LHCN-M2 (cell line): ENCODE measurements around the gene HYDIN. TPM values are rescaled to one million over a fixed set of nuclear protein-coding genes. Genes with fewer than 3 reads are reported as not detected.
A peak's percentile ranks its signal among the peaks of the same experiment; 100 is the strongest.

Experiments
- DNase-seq: peaks from one replicate; pipeline ENCODE4 v3.0.0-alpha.2; 2012; ENCODE audit warnings: low read depth
- total RNA-seq: library from RNA; depleted of rRNA; stranded (reverse); fragments of >200 nt; gene quantifications from 2 replicates; pipeline ENCODE4 v1.2.3, GENCODE V29; 2014

HYDIN gene
- total RNA-seq, 1 experiment from 2014 or later = under 0.01 TPM

- no peak for DNase-seq
These were observed 440.7 kb downstream of the HYDIN start for GRCh38 chr16:70789595-70790447.

GRCh38 chr16:70788668-70789594 is 441.6 kb downstream of the HYDIN start:
- DNase-seq = peak; percentile 47

GRCh38 chr16:70786020-70786755 is 444.3 kb downstream of the HYDIN start:
- DNase-seq = no peak

GRCh38 chr16:70784692-70785555 is 445.6 kb downstream of the HYDIN start:
- DNase-seq = no peak

- DNase-seq = no peak
These were observed 448.3 kb downstream of the HYDIN start for GRCh38 chr16:70782237-70782636.

- DNase-seq = no peak
These were observed 448.7 kb downstream of the HYDIN start for GRCh38 chr16:70781800-70782199.

- no peak for DNase-seq
These were observed 450.0 kb downstream of the HYDIN start for GRCh38 chr16:70780546-70780945.

- DNase-seq = no peak
These were observed 451.2 kb downstream of the HYDIN start for GRCh38 chr16:70779361-70779760.

GRCh38 chr16:70778901-70779309 is 451.6 kb downstream of the HYDIN start:
- DNase-seq = peak; percentile 97

- DNase-seq = peak; percentile 67
These were observed 452.5 kb downstream of the HYDIN start for GRCh38 chr16:70777973-70778406.

- no peak for DNase-seq
These were observed 453.0 kb downstream of the HYDIN start for GRCh38 chr16:70777496-70777895.

- DNase-seq = no peak
These were observed 455.1 kb downstream of the HYDIN start for GRCh38 chr16:70775399-70775798.

GRCh38 chr16:70774261-70774660 is 456.3 kb downstream of the HYDIN start:
- DNase-seq = no peak

- peak; percentile 55 for DNase-seq
These were observed 458.0 kb downstream of the HYDIN start for GRCh38 chr16:70772493-70772892.

- DNase-seq = peak; percentile 63
These were observed 459.6 kb downstream of the HYDIN start for GRCh38 chr16:70770626-70771552.

- DNase-seq = no peak
These were observed 460.3 kb downstream of the HYDIN start for GRCh38 chr16:70770291-70770625.

- no peak for DNase-seq
These were observed 460.8 kb downstream of the HYDIN start for GRCh38 chr16:70769761-70770160.

- DNase-seq = no peak
These were observed 461.4 kb downstream of the HYDIN start for GRCh38 chr16:70769131-70769530.

- no peak for DNase-seq
These were observed 462.3 kb downstream of the HYDIN start for GRCh38 chr16:70768203-70768580.
